GM18526 (cell line): ENCODE data around the gene PCYT1A.

Experiments
- POLR2A ChIP-seq: IDR thresholded peaks from 3 replicates; pipeline ENCODE4 v1.6.1; 2011; ENCODE audit not compliant: insufficient read length; ENCODE audit errors: extremely low read depth

Gene PCYT1A

DNA sequence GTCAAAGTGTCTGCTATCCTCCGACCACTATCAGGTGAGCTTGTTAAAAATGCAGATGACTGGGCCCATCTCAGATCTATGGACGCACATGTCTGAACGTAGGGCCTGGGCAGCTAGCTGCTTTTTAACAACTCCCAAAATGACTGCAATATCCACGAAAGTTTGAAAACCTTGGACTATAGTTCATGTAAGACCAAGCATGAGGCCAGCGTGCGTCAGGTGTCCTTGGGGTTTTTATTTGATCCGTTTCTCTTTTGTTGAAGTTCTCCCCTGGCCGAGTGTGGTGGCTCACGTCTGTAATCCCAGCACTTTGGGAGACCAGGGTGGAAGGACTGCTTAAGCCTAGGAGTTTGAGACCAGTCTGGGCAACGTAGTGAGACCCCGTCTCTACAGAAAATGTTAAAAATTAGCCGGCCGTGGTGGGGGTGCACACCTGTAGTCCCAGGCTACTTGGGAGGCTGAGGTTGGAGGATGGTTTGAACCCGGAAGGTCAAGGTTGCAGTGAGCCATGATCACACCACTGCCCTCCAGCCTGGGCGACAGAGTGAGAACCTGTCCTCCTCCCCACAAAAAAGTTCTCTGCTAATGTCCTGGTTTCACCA lies 61.7 kb downstream of the PCYT1A start:
- no peak for TF ChIP-seq POLR2A

DNA sequence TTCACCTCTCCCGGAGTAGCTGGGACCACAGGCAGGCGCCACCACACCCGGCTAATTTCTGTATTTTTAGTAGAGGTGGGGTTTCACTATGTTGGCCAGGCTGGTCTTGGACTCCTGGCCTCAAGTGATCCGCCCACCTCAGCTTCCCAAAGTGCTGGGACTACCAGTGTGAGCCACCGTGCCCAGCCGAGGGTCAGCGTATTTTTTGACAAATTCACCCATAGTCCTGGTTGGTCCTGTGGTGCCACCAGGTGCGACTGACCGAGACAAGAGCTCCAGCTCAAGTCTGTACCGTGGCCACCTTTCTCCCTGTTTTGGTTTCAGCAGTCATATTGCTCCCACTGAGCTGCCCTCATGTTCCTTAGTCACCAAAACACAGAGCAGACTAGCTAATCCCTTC lies 62.4 kb downstream of the PCYT1A start:
- no peak for TF ChIP-seq POLR2A

DNA sequence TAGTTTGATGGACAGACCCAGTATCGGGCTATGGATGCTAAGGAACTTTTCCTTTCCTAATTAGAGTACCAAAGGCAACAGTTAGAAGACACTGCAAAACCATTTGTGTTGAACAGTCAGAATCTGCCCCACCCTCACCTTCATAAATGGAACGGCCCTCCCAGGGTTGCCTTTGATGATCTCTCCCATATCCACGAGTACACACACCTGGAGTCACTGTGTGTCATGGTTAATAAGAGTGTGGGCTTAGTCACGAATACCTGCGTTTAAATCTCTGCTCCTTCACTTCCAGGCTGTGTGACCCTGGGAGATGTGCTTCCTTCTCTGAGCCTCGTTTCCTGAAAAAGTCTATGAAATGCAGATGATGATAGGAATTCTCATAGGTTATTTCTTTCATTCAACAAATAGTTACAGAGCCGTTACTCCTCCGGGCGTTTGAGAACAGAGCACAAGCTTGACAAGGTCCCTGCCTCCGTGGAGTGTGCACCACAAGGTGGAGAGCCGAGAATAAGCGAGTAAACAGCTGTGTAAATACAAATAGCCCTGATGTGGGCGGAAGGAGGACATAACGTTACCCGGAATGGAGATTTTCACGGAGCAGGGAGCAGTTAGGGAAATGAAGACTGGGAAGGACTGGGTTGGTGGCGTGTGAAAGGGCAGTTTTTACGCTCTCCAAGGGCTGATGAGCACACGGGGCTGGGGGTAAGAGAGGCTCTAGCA lies 64.5 kb downstream of the PCYT1A start:
- TF ChIP-seq POLR2A: no peak

DNA sequence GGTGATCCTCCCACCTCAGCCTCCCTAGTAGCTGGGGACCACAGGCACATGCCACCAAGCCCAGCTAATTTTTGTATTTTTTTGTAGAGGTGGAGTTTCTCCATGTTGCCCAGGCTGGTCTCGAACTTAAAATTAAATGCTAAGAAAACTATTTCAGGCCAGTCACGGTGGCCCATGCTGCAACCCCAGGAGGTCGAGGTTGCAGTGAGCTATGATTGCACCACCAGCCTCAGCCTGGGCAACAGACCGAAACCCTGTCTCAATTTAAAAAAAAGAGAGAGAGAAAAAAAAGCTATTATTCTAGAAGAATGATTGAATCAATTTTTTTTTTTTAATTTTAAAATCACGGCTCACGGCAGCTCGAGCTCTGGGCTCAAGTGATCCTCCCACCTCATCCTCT lies 66.5 kb downstream of the PCYT1A start:
- TF ChIP-seq POLR2A: no peak

DNA sequence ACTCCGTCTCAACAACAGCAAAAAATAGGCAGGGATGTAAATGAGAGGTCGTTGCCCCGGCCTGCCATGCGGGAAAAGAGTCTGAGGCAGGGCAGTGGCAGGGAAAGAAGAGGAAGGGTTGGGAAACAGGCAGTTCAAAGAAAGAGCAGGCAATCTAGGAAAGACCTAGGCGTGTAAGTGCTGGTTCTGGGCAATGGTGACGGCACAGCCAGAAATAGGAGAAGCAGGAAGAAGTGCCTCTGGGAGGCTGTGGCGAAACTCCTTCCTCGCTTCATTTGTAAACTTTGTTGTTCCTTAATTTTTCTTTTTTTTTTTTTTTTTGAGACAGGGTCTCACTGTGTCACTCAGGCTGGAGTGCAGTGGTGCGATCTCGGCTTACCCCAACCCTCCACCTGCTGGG lies 66.9 kb downstream of the PCYT1A start:
- TF ChIP-seq POLR2A: no peak

DNA sequence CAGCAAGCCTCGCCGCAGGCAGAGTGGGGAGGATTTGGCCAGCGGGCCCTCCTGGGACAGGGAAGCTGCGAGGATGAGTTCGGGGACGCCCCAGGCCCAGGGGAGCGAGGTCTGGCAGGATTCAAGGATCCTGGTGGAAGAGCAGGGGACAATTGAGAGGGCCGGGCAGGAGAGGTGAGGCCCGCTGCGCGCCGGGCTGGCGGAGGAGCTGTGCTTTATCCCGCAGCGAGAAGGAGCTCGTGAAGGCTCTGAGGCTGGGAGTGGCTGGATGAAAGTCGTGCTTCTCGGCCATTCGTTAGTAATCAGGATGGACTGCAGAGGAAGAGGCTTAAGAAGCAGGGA lies 67.6 kb downstream of the PCYT1A start:
- TF ChIP-seq POLR2A: no peak

DNA sequence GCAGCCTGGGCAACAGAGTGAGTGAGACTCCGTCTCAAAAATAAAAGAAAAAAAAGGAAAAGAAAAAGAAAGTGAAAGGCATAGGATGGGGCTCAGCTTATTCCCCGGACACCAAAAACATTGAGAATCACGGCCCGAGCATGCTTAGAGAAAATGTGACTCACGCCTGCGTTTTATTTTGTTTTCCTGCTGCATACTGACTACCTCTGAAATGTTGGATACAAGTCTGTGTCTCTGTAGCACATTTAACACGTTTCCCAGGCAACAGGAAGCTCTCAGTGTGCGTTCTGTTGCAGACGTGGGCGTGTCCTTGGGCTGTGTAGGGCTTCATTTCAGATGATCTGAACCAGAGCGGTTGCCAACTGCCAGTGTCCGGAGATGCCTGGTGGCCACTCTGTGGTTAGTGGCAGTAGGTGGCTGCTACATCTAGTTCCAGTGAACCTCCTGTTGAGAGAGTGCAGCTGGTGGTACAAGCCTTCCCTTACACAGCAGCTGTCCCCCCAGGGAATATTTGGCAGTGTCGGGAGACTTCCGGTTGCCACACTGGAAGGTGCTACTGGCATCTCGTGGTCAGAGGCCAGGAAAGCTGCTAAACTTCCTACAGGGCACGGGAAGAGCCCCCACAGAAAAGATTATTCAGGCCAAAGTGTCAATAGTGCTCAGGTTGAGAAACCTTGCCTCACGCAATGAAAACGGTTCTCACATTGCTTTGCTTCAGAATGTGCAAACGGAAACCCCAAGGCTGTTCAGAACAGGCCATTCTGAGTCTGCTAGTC lies 68.1 kb downstream of the PCYT1A start:
- no peak for TF ChIP-seq POLR2A

DNA sequence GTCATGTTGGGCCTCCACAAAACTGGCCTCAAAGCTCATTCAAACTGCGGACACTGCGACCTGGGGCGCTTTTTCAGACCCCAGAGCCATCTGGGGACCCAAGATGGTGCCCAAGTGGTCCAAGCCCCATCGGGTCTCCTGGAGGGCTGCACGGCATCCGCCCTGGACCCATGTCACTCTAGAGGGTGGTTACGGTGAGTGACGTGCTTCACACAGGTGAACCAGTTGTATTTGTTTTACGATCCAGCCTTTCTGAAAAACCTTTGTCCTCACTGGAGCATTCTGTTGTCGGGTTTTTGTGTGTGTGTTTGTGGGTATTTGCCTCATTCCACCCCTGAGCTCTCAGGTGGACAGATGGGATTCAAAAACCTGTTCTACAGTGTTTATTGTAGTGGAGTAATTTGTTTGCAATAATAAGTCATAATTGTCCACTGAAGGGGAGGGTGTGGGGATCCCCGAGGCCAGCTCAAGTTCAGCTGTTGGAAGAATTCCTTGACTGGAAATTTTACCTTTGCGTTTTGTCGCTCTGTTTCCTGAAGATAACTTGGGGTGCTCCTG lies 69.3 kb downstream of the PCYT1A start:
- no peak for TF ChIP-seq POLR2A

DNA sequence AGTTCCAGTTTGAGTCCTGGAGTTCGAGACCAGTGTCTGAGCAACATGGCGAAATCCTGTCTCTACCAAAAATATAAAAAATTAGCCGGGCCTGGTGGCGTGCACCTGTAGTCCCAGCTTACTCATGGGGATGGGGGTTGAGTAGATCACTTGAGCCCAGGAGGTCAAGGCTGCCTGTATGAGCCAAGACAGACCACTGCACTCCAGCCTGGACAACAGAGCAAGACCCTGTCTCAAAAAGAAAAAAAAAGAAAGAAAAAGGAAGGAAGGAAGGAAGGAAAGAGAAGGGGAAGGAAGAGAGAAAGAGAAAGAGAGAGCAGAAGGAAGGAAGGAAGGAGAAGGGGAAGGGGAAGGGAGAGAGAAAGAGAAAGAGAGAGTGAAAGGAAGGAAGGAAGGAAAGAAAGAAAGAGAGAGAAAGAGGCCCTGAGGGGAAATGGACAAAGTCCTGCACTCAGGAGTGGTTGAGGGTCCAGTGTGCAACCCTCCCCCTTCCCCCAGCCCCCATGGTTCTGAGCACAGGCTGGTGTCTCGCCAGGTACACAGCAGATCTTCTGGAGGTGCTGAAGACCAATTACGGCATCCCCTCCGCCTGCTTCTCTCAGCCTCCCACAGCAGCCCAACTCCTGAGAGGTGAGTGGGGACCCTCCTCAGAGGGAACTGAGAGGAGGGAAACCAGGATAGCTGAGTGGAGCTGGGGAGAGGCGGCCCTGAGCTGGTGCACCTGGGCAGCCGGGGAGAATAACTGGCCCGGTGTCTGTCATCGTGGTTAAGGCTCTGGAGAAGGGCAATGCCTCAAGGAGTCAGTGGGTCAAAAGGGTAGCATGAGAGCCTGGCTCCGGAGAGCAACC lies 70.0 kb downstream of the PCYT1A start:
- no peak for TF ChIP-seq POLR2A

DNA sequence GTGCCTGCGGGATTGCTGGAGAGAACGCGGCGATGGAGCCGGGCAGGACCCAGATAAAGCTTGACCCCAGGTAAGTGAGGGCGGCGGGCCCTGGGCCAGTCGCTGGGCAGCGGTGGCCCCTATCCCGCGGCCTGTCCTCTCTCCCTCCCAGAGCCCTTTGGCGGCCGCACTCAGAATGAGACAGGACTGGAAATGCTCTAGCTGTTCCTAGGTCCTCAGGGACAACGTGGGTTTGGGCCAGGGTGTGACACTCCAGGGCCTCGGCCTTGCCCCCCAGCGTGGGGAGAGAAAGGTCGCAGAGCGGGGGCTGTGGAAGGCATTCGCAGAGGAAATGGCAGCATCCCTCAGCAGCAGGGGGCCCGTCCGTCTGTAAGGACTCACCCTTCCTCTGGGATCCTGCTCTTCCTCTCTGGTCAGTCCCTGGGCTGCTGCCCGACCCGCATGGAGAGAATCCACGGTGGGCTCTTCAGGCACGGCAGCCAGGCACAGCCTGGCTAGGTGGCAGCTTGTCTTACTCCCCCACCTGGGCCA lies 70.8 kb downstream of the PCYT1A start:
- no peak for TF ChIP-seq POLR2A

DNA sequence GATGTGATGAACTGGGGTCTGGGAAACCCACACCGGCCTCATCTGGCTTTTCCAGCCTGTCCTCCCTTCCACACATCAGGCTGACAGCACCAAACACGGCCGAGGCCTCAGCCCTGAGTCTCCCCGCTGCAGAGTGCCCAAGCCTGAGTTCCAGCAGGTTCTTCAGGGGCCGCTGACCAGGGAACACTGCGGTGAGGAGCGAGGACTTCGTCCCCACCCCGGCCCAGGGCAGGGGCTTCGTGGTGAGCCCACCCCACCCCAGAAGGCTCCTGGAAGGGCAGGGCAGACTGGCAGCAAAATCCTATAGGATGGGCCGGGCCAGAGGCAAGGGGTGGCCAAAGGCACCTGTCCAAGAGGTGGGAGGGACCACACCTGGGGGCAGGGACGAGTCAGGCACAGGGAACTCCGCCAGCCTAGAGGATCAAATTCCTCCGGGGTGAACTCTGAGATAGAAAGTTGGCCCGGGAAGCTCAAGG lies 71.4 kb downstream of the PCYT1A start, which contains the start of gene SLC51A:
SLC51A (plus strand) TSS at position 446 of the 476 bp plus-strand sequence. CDS start 179 bp downstream, outside the sequence.
- TF ChIP-seq POLR2A: no peak

DNA sequence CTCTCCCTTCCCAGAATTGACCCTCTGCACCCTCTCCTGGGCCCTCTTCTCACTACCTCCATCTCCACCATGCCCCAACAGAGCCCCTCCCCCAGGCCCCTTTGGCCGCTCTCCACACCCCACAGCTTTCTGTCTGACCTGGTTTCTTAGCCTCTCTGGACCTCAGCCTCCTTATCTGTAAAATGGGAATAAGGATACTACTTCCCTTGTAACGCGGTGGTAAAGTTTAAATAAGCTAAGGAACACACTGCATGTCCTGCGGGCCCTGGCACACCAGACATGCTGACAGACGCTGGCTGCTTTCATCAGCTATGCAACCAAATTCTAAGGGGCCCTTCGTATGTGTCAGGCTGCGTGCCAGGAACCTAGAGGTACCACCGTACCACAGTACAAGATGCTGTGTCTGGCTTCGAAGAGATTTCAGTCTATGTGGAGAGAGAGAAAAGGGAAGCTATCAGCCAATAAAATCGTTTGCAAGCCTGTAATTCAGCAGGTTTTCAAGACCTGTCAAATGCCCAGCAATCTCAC lies 72.0 kb downstream of the PCYT1A start:
- no peak for TF ChIP-seq POLR2A

DNA sequence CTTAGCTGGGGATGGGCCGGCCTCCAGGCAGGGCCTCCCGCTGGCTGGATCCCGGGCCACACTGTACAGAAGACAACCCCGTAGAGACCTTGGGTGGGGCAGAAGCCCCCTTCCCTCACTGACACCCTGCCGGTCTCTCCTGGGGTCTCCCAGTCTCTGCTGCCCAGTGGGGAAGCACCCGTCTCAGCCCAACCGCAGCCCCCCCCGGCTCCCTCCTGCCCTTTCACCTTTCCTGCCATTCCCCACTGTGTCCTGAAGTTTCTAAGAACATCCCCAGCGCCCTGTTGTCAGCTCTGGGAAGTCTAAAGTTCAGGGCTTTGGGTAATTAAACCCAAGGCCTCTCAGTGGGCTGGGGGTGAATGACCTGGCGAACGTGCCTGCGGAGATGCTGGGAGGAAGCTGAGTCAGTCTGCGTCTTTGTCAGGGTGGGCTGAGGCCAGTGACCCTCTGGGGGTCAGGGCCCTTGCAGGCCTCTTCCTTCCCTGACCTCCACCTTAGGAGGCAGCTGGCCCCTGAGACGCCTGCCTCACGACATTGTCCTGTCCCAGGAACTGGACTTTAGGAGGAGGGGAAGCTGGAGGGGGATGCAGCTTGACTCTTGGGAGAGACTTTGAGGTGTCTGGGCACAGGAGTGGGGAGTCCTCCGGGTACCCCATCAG lies 72.6 kb downstream of the PCYT1A start:
- TF ChIP-seq POLR2A: no peak

DNA sequence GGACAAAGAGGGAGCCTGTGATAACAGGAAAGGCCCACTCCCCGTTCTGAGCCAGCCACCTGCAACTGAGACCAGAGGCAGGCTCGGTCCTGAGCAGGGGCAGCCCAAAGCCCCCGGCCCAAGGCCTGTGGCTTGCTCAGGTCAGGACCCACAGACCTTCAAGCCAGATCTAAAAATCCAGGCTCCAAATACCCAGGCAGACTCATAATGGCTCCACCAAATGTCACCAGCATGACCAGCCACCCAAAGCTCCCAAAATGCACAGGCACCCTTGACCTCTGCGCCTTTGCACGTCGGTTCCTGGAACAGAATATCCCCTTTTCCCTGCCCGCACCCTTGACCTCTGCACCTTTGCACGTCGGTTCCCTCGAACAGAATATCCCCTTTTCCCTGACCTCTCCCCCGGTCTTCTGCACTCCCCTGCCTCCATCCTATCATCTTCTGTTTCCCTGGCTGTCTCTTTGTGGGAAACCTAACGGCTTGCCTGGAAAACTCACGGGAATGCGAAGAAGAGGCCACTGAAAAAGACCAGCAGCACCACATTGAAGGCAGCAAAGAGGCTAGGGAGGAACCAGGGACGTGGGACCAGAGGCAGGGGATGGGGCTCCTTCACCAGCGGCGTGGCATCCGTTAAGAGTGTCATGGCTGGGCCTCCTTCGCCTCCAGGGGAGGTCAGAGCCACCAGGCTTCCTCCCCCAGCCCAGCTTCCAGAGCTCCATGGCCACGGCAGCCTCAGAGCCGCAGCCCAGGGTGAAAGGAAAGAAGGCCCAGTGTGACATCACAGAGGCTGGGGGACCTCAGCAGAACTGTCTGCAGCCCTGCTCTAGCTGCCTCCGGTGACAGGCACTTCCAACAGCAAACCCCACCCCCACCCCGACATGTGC lies 76.6 kb downstream of the PCYT1A start, which contains the start of gene ZDHHC19:
ZDHHC19 (minus strand) TSS at position 728 of the 884 bp plus-strand sequence; CDS start at position 643, 85 bp downstream.
- no peak for TF ChIP-seq POLR2A
